ENCODE measurements around the gene ACBD4. TPM values are rescaled to one million over a fixed set of nuclear protein-coding genes. Genes with fewer than 3 reads are reported as not detected.

Gene ACBD4
- total and polyA plus RNA-seq, 4 donors = 4.4 to 51.4 (median 44.9) TPM

- no peak for TF ChIP-seq REST (IDR thresholded peaks at IDR 0.05)
- TF ChIP-seq EGR1 (IDR thresholded peaks at IDR 0.05; ENCODE audit: low read depth in 2 of 2) = no peak
- TF ChIP-seq ZBTB33 (IDR thresholded peaks at IDR 0.05) = no peak
- no peak for TF ChIP-seq GABPA (IDR thresholded peaks at IDR 0.05 in 1 of 2, conservative IDR thresholded peaks at IDR 0.05 in 1 of 2)
- no peak for TF ChIP-seq FOXA2 (IDR thresholded peaks at IDR 0.05)
- TF ChIP-seq HNF4A (conservative IDR thresholded peaks at IDR 0.05) = no peak
- TF ChIP-seq FOXA1 (IDR thresholded peaks at IDR 0.05) = no peak
- TF ChIP-seq MAX (IDR thresholded peaks at IDR 0.05) = no peak
- no peak for TF ChIP-seq TAF1 (conservative IDR thresholded peaks at IDR 0.05)
- TF ChIP-seq JUND (IDR thresholded peaks at IDR 0.05) = no peak
- TF ChIP-seq HNF4G (IDR thresholded peaks at IDR 0.05) = no peak
These were observed 6.0 kb upstream of the ACBD4 start (continued) for GRCh38 chr17:45129426-45129939.

- Histone ChIP-seq H3K36me3 (ENCODE audit: control insufficient read depth in 4 of 4, insufficient read depth in 3 of 4, low read depth in 1 of 4, low read length in 3 of 4) (peaks cover 0 to 1% (median 0%) of the 10 kb centered on the region in 4 donors), H3K9ac (ENCODE audit: low read depth in 1 of 2, low read length in 2 of 2) (no peak overlapping the region), H3K4me1 (ENCODE audit: control insufficient read depth in 4 of 4, insufficient read depth in 4 of 4, low read length in 3 of 4) (peaks cover 0 to 15% (median 9%) of the 10 kb centered on the region in 4 donors), H3K9me3 (ENCODE audit: control insufficient read depth in 4 of 4, low read length in 3 of 4) (no peaks in the 10 kb centered on the region), H3K4me3 (ENCODE audit: low read depth in 1 of 3, low read length in 3 of 3) (no peak overlapping the region), H3K27me3 (ENCODE audit: control insufficient read depth in 4 of 4, insufficient read depth in 4 of 4, low read length in 3 of 4) (no peaks in the 10 kb centered on the region), H3K27ac (ENCODE audit: low read depth in 1 of 2, low read length in 2 of 2) (no peak overlapping the region)
- TF ChIP-seq RXRA (IDR thresholded peaks at IDR 0.05) = no peak
- WGBS = 73% methylated on average over 13 of the region's 13 CpGs
- no peak for DNase-seq (ENCODE audit: low spot score)
These were observed 5.4 kb upstream of the ACBD4 start for GRCh38 chr17:45129940-45130680.
